Right lobe of liver (tissue), 4 donors: Measurements from ENCODE around the gene CDH12.

Experiments
- POLR2A ChIP-seq: fragments of 450-650 bp; IDR thresholded peaks from one replicate; pipeline ENCODE4 v1.6.1; 2017; ENCODE audit warnings: antibody characterized with exemption, mild to moderate bottlenecking
- TF ChIP-seq, protein P1 (sequence below), 4 donors: fragments of 200-600 bp in 3 of 4; fragments of 450-650 bp in 1 of 4; IDR thresholded peaks; one replicate each; pipeline versions ENCODE4 v1.5.1 to v1.8.0; 2016 to 2022; ENCODE audit warnings: antibody characterized with exemption in 4 of 4, mild to moderate bottlenecking in 2 of 4
- donor health status: DM: no; HTN: no; CAD: no.
- donor health status: DM: no; HTN: no; CAD: no.
- donor health status: DM: no; HTN: yes; CAD: no.

GRCh38 chr5:21820527-21820926 lies 1032.6 kb downstream of the CDH12 start:
- TF ChIP-seq, protein P1, sequence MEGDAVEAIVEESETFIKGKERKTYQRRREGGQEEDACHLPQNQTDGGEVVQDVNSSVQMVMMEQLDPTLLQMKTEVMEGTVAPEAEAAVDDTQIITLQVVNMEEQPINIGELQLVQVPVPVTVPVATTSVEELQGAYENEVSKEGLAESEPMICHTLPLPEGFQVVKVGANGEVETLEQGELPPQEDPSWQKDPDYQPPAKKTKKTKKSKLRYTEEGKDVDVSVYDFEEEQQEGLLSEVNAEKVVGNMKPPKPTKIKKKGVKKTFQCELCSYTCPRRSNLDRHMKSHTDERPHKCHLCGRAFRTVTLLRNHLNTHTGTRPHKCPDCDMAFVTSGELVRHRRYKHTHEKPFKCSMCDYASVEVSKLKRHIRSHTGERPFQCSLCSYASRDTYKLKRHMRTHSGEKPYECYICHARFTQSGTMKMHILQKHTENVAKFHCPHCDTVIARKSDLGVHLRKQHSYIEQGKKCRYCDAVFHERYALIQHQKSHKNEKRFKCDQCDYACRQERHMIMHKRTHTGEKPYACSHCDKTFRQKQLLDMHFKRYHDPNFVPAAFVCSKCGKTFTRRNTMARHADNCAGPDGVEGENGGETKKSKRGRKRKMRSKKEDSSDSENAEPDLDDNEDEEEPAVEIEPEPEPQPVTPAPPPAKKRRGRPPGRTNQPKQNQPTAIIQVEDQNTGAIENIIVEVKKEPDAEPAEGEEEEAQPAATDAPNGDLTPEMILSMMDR (IDR thresholded peaks at IDR 0.05): no peak
- TF ChIP-seq POLR2A: no peak
